Stimulated activated memory B cell treated with anti-CD40 and anti-IgM and Interleukin-4, amounts not matched to agents 10 μg/mL and 1 μg/mL and 100 μg/mL, for 72 hours (primary cell): ENCODE results near the gene GRIN2A.

ENCODE experiments used
- ATAC-seq: fragments of 150-1000 bp; cut with Tn5 transposase; 2 replicates; pipeline ENCODE4 v1.10.0; 2021
- H3K27ac Mint-ChIP-seq: one replicate; pipeline ENCODE4 v1.8.0; 2022; ENCODE audit warnings: mild to moderate bottlenecking, mixed read lengths
- H3K27me3 Mint-ChIP-seq: one replicate; pipeline ENCODE4 v1.8.0; 2022; ENCODE audit warnings: mixed read lengths
- H3K36me3 Mint-ChIP-seq: one replicate; pipeline ENCODE4 v1.8.0; 2022; ENCODE audit warnings: mixed read lengths
- H3K4me1 Mint-ChIP-seq: one replicate; pipeline ENCODE4 v1.8.0; 2022; ENCODE audit warnings: mixed read lengths
- H3K4me3 Mint-ChIP-seq: one replicate; pipeline ENCODE4 v1.8.0; 2022; ENCODE audit warnings: mild to moderate bottlenecking, moderate library complexity, mixed read lengths
- H3K9me3 Mint-ChIP-seq: one replicate; pipeline ENCODE4 v1.8.0; 2022; ENCODE audit warnings: mixed read lengths

The GRIN2A gene

DNA sequence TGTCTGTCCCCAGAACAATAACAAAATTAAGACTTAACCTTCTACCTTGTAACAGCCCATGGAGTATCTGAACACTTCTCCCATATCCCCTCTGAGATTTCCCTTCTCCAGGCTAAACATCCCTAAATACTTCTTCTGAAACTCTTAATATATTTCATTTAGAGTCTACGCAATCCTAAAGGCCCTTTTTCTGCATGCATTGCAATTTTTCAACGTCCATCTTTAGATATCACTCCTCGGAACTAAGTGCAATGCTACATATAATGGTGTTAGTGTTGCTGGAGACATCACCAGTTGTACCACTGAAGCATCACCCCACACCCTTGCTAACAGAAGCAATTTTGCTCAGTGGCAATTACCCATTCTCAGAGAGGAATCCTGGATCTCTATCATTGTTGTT is 13.2 kb downstream of the GRIN2A start:
- Mint-ChIP-seq H3K36me3 (no peaks in the 10 kb centered on the region), H3K4me3 (no peak overlapping the region), H3K27ac (no peak overlapping the region), H3K9me3 (peaks cover 6% of the 10 kb centered on the region), H3K4me1 (peaks cover 19% of the 10 kb centered on the region), H3K27me3 (peaks cover 13% of the 10 kb centered on the region)
- ATAC-seq, result no peak

DNA sequence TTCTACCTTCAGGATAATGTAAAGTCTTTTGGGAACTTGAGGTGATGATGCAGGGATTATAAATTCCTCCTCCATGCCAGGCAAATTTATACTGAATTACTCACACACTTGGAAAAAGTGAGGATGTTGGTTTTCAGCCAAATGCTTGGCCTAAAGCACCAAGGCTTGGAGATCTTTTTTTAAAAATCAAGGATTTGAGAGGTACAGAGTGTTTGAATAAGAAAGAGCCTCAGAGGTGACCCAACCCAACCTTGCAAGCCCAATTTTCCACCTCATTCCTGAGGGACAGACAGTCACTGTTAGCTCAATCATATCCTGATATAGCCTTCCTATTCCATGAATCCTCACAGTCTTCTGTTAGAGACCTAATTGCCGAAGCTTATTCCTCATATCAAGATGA is 14.0 kb downstream of the GRIN2A start:
- no peaks in the 10 kb centered on the region for H3K36me3 Mint-ChIP-seq
- peaks cover 4% of the 10 kb centered on the region for H3K9me3 Mint-ChIP-seq
- H3K4me3 Mint-ChIP-seq, result no peak overlapping the region
- no peak for ATAC-seq
- H3K27ac Mint-ChIP-seq, result no peak overlapping the region
- H3K27me3 Mint-ChIP-seq, result peaks cover 20% of the 10 kb centered on the region
- H3K4me1 Mint-ChIP-seq, result peaks cover 17% of the 10 kb centered on the region

DNA sequence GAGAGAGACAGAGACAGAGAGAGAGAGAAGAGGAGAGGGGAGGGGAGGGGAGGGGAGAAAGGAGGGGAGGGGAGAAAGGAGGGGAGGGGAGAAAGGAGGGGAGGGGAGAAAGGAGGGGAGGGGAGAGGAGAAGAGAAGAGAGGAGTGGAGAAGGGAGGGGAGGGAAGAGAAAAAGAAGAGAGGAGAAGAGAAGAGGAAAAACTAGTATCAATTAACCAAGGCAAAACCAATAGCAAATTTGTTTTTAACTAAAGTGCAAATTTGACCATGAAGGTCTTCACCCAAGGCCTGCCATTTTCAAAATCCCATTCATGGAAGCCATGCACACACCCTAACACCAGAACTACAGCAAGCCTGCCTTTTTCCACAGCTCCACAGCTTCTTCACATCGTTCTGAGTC is 16.6 kb downstream of the GRIN2A start:
- H3K27me3 Mint-ChIP-seq, result peaks cover 47% of the 10 kb centered on the region
- no peaks in the 10 kb centered on the region for H3K36me3 Mint-ChIP-seq
- H3K27ac Mint-ChIP-seq, result no peak overlapping the region
- no peak for ATAC-seq
- H3K9me3 Mint-ChIP-seq, result peaks cover 4% of the 10 kb centered on the region
- H3K4me3 Mint-ChIP-seq, result no peak overlapping the region
- H3K4me1 Mint-ChIP-seq, result peaks cover 5% of the 10 kb centered on the region

DNA sequence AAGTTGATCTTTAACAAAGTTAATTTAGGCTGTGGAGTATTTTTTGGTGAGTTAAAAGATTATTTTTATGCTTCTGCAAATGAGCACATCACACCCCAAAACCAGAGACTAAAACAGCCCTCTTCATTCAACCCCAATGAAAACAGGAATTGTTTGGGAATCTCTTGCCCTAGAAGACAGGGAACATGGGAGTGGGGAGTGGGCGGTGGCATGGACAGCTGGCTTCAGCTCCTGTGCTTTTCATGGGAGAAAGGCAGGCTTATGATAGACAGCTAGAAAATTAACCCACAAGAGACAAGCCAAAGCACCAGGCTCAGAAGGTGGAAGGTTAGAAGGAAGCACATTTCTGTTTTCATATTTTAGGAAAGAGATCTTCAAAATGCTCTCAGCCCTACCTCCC is 19.2 kb downstream of the GRIN2A start:
- Mint-ChIP-seq H3K9me3 (no peaks in the 10 kb centered on the region), H3K27ac (no peak overlapping the region), H3K4me3 (no peak overlapping the region), H3K4me1 (peaks cover 5% of the 10 kb centered on the region), H3K36me3 (no peaks in the 10 kb centered on the region), H3K27me3 (peaks cover 38% of the 10 kb centered on the region)
- ATAC-seq, result no peak

- Mint-ChIP-seq H3K4me3 (no peak overlapping the region), H3K4me1 (no peaks in the 10 kb centered on the region), H3K27me3 (peaks cover 47% of the 10 kb centered on the region), H3K36me3 (no peaks in the 10 kb centered on the region), H3K27ac (no peak overlapping the region), H3K9me3 (peaks cover 3% of the 10 kb centered on the region)
- ATAC-seq, result no peak
Observed at GRCh38 chr16:10156099-10156498, 26.1 kb downstream of the GRIN2A start.

DNA sequence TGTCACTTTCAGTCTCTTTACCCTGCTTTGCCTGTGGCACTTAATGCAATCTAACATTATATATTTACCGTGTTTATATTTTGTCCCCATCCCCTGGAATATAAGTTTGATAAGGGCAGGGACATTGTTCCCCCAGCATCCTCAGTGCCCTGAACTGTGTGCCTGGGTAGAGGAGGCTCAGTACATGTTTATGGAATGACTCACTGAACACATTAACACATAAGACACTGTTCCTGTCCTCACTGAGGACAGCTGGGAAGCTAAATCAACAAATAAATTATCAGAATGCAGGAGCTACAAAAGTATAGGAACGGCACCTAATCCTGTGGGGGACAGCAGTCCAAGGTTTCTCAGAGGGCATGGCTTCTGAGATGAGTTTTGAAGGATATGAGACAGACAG is 27.8 kb downstream of the GRIN2A start:
- no peak overlapping the region for H3K27ac Mint-ChIP-seq
- peaks cover 7% of the 10 kb centered on the region for H3K4me1 Mint-ChIP-seq
- no peak overlapping the region for H3K4me3 Mint-ChIP-seq
- ATAC-seq, result no peak
- no peaks in the 10 kb centered on the region for H3K36me3 Mint-ChIP-seq
- H3K9me3 Mint-ChIP-seq, result peaks cover 3% of the 10 kb centered on the region
- H3K27me3 Mint-ChIP-seq, result peaks cover 56% of the 10 kb centered on the region

DNA sequence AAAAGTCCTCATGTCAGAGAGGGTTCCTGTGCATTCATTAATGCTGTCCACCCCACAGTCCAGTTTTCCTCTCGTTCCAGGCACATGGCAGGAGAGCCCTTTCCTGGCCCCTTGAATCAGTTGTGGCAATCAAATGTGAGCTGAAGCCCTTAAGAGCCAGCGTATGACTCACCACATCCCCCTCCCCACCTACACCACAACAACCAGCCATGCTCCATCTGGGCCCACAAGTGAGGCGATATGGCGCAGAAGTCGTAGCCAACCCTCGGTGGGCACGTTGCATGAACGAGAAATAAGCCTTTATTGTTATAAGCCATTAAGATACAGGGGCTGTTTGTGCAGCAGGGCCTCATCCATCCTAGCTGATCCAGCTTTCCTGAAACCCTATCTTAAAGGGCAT is 28.2 kb downstream of the GRIN2A start:
- H3K4me3 Mint-ChIP-seq, result no peak overlapping the region
- no peak for ATAC-seq
- H3K9me3 Mint-ChIP-seq, result peaks cover 3% of the 10 kb centered on the region
- peaks cover 7% of the 10 kb centered on the region for H3K4me1 Mint-ChIP-seq
- no peak overlapping the region for H3K27ac Mint-ChIP-seq
- peaks cover 60% of the 10 kb centered on the region for H3K27me3 Mint-ChIP-seq
- no peaks in the 10 kb centered on the region for H3K36me3 Mint-ChIP-seq

DNA sequence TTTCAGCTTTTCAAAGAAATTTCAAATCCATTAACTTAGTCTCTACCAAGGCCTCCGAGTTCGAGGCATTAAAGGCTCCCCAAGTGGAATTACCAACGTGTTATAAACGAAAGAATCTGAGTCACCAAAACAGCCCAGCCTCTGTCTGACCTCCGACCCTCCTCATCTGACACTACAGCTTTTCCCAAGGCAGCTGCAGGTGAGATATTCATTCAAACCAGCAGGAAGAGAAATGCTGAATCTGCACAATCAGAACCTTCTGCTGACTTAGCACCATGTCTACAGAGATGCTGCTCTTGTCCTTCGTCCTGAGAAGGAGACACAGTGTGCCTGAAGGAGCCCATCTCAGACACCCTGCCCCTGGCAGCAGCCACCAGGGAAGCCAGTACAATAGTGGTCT is 30.5 kb downstream of the GRIN2A start:
- Mint-ChIP-seq H3K36me3 (no peaks in the 10 kb centered on the region), H3K4me1 (peaks cover 7% of the 10 kb centered on the region), H3K9me3 (peaks cover 3% of the 10 kb centered on the region), H3K4me3 (no peak overlapping the region), H3K27me3 (peaks cover 73% of the 10 kb centered on the region), H3K27ac (no peak overlapping the region)
- ATAC-seq, result no peak

GRCh38 chr16:10150906-10151305 is 31.3 kb downstream of the GRIN2A start:
- H3K36me3 Mint-ChIP-seq, result no peaks in the 10 kb centered on the region
- H3K4me1 Mint-ChIP-seq, result peaks cover 7% of the 10 kb centered on the region
- no peak for ATAC-seq
- H3K27me3 Mint-ChIP-seq, result peaks cover 65% of the 10 kb centered on the region
- H3K9me3 Mint-ChIP-seq, result peaks cover 3% of the 10 kb centered on the region
- no peak overlapping the region for H3K27ac Mint-ChIP-seq
- H3K4me3 Mint-ChIP-seq, result no peak overlapping the region

GRCh38 chr16:10145542-10146035 is 36.6 kb downstream of the GRIN2A start:
- Mint-ChIP-seq H3K9me3 (no peaks in the 10 kb centered on the region), H3K4me3 (no peak overlapping the region), H3K27ac (no peak overlapping the region), H3K4me1 (peaks cover 8% of the 10 kb centered on the region), H3K27me3 (peaks cover 30% of the 10 kb centered on the region), H3K36me3 (no peaks in the 10 kb centered on the region)
- no peak for ATAC-seq

GRCh38 chr16:10141671-10142070 is 40.6 kb downstream of the GRIN2A start:
- Mint-ChIP-seq H3K27ac (no peak overlapping the region), H3K4me3 (no peak overlapping the region), H3K36me3 (no peaks in the 10 kb centered on the region), H3K9me3 (no peaks in the 10 kb centered on the region), H3K27me3 (no peaks in the 10 kb centered on the region), H3K4me1 (peaks cover 5% of the 10 kb centered on the region)
- ATAC-seq, result no peak

DNA sequence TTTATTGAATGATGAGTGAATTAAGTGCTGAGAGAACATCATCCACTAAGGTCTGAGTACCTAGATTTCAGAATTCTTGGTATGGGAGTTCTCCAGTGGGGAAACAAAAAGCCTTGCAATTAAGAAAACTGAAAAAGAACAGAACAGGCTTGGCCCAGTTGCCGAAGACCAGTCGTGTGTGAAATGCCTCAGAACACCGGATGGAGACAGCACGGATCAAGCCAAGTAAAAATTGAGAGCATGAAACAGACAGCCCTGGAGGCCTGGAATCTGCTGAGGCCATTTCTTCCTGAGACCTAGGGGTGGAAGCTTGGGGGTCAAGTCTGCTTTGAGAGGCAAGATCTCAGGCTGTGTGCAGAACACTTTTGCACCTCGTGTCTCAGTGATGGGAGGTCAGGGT is 43.3 kb downstream of the GRIN2A start:
- no peaks in the 10 kb centered on the region for H3K27me3 Mint-ChIP-seq
- no peak overlapping the region for H3K4me3 Mint-ChIP-seq
- no peak for ATAC-seq
- no peaks in the 10 kb centered on the region for H3K36me3 Mint-ChIP-seq
- no peaks in the 10 kb centered on the region for H3K9me3 Mint-ChIP-seq
- peaks cover 5% of the 10 kb centered on the region for H3K4me1 Mint-ChIP-seq
- no peak overlapping the region for H3K27ac Mint-ChIP-seq

DNA sequence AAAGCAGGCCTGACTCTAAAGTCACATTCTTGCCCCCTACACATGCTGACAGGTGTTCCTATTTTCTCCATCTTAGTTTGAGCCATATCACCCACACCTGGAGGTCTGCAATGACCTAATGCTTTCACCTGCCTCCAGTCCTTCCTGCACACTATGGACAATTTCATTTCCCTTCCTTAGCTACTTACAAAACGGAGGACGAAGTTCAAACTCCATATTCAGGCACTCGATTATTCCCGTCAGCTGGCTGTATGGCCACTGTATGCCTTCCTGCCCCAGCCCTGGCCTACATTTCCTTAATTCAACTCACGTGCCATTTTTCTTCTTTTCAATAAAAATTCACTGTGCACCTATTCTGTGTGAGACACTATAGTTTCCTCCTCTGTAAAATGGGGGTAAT is 44.9 kb downstream of the GRIN2A start:
- Mint-ChIP-seq H3K4me3 (no peak overlapping the region), H3K4me1 (peaks cover 5% of the 10 kb centered on the region), H3K27ac (no peak overlapping the region), H3K27me3 (no peaks in the 10 kb centered on the region), H3K9me3 (no peaks in the 10 kb centered on the region), H3K36me3 (no peaks in the 10 kb centered on the region)
- no peak for ATAC-seq

- no peaks in the 10 kb centered on the region for H3K9me3 Mint-ChIP-seq
- peaks cover 2% of the 10 kb centered on the region for H3K4me1 Mint-ChIP-seq
- no peaks in the 10 kb centered on the region for H3K27me3 Mint-ChIP-seq
- H3K36me3 Mint-ChIP-seq, result no peaks in the 10 kb centered on the region
- no peak overlapping the region for H3K27ac Mint-ChIP-seq
- no peak overlapping the region for H3K4me3 Mint-ChIP-seq
- no peak for ATAC-seq
Observed at GRCh38 chr16:10136916-10137315, 45.3 kb downstream of the GRIN2A start.

GRCh38 chr16:10130538-10130937 is 51.7 kb downstream of the GRIN2A start:
- Mint-ChIP-seq H3K36me3 (no peaks in the 10 kb centered on the region), H3K4me3 (no peak overlapping the region), H3K27ac (no peak overlapping the region), H3K9me3 (no peaks in the 10 kb centered on the region), H3K4me1 (no peaks in the 10 kb centered on the region), H3K27me3 (peaks cover 25% of the 10 kb centered on the region)
- no peak for ATAC-seq

DNA sequence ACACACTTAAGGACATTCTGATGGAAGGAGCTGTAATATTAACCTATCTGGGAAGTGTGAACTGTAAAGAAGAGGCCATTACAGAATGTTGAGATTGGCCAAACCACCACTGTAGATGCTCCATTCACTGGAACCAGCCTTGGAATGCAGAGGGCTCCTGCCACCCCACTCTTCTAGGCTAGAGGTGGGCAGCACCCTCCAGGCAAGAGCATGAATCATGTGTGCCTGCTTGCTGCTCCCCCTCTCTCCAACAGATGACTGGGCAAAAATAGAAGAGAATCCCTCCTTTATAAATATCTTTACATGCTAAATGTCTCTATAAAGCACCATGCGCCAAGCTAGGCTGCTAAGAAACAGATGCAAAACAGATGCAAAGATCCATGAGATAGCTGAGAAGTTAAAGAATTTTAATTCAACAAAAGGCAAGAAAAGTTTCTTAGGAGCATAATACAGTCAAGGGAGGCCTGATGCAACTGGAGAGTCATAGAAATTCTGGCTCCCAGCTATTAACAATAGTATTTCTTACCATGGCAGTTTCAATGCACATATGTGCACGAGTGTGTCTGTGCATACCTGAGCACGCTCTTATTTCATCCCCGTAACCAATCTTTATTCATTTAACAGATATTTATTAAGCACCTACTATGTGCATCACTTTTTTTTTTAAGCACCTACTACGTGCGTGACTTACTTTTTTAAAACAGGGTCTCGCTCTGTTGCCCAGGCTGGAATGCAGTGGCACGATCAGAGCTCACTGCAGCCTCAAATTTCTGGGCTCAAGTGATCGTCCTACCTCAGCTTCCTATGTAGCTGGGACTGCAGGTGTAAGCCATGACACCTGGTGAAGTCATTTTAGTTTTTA is 53.6 kb downstream of the GRIN2A start:
- no peaks in the 10 kb centered on the region for H3K36me3 Mint-ChIP-seq
- H3K9me3 Mint-ChIP-seq, result no peaks in the 10 kb centered on the region

More for the DNA sequence above, 53.6 kb downstream of the GRIN2A start:
- no peak overlapping the region for H3K4me3 Mint-ChIP-seq
- no peak overlapping the region for H3K27ac Mint-ChIP-seq
- ATAC-seq, result no peak
- peaks cover 25% of the 10 kb centered on the region for H3K27me3 Mint-ChIP-seq
- H3K4me1 Mint-ChIP-seq, result no peaks in the 10 kb centered on the region
